Sigmoid colon (tissue), 4 donors: Measurements from ENCODE around the gene DBN1.

ENCODE experiments used
- EP300 ChIP-seq, 4 donors: sonication (generic); formaldehyde crosslinking; IDR thresholded peaks; one replicate each; pipeline ENCODE4 v1.6.1; 2017; ENCODE audit warnings: antibody characterized with exemption in 4 of 4
- POLR2A ChIP-seq, 2 donors: fragments of 450-650 bp; IDR thresholded peaks; one replicate each; pipeline ENCODE4 v1.6.1; 2016; ENCODE audit warnings: antibody characterized with exemption in 2 of 2, mild to moderate bottlenecking in 2 of 2, moderate library complexity in 2 of 2
- POLR2AphosphoS5 ChIP-seq, 4 donors: sonication (generic); formaldehyde crosslinking; IDR thresholded peaks; one replicate each; pipeline ENCODE4 v1.6.1; 2017; ENCODE audit warnings: antibody characterized with exemption in 4 of 4
- TF ChIP-seq, protein P1 (sequence below), 4 experiments: fragments of 450-650 bp in 3 of 4; fragments of 200-600 bp in 1 of 4; IDR thresholded peaks; one replicate each; pipeline ENCODE4 v1.5.1; 2016 to 2019; ENCODE audit warnings: antibody characterized with exemption in 4 of 4, mild to moderate bottlenecking in 3 of 4, moderate library complexity in 2 of 4

- TF ChIP-seq, protein P1, sequence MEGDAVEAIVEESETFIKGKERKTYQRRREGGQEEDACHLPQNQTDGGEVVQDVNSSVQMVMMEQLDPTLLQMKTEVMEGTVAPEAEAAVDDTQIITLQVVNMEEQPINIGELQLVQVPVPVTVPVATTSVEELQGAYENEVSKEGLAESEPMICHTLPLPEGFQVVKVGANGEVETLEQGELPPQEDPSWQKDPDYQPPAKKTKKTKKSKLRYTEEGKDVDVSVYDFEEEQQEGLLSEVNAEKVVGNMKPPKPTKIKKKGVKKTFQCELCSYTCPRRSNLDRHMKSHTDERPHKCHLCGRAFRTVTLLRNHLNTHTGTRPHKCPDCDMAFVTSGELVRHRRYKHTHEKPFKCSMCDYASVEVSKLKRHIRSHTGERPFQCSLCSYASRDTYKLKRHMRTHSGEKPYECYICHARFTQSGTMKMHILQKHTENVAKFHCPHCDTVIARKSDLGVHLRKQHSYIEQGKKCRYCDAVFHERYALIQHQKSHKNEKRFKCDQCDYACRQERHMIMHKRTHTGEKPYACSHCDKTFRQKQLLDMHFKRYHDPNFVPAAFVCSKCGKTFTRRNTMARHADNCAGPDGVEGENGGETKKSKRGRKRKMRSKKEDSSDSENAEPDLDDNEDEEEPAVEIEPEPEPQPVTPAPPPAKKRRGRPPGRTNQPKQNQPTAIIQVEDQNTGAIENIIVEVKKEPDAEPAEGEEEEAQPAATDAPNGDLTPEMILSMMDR (IDR thresholded peaks at IDR 0.05): no peak
- TF ChIP-seq POLR2AphosphoS5 (IDR thresholded peaks at IDR 0.05) (peak in 1 of 4 donors; percentile 33), POLR2A (IDR thresholded peaks at IDR 0.05) (no peak), EP300 (IDR thresholded peaks at IDR 0.05) (no peak)
These were observed 13.7 kb upstream of the DBN1 start for GRCh38 chr5:177487144-177487543.
